Panc1 (cell line): ENCODE data around the gene MLLT3. TPM values are rescaled to one million over a fixed set of nuclear protein-coding genes. Genes with fewer than 3 reads are reported as not detected.

Source experiments
- ATAC-seq: fragments of 200-7000 bp; cut with Tn5 transposase; 2 replicates; pipeline ENCODE4 v1.9.1; 2020; ENCODE audit warnings: mild to moderate bottlenecking, moderate library complexity
- BruUV-seq: library from RNA; stranded (reverse); fragments of 400-500 nt; replicated peaks from 2 replicates; lab custom pipeline; 2021; lab: Mats Ljungman, UMichigan
- CTCF ChIA-PET: fragments of 300-600 bp; sonication (Branson Sonifier 250); formaldehyde crosslinking; loops from one replicate; lab custom pipeline; 2022; ENCODE audit warnings: antibody characterized with exemption; lab: Charles Lee
- POLR2A ChIA-PET: fragments of 300-600 bp; sonication (Branson Sonifier 250); formaldehyde crosslinking; loops from one replicate; lab custom pipeline; 2022; ENCODE audit warnings: antibody characterized with exemption; lab: Charles Lee
- DNase-seq: peaks from one replicate; pipeline ENCODE4 v3.0.0-alpha.2; 2010; ENCODE audit warnings: low read depth, low spot score
- H3K27ac ChIP-seq: 2 replicates; pipeline ENCODE4 v1.5.1; 2011; ENCODE audit warnings: mild to moderate bottlenecking, low read length, inconsistent platforms
- H3K27me3 ChIP-seq: fragments of 200-500 bp; sonication (Bioruptor generic); 2 replicates; pipeline ENCODE4 v1.6.0; 2014; ENCODE audit warnings: low read length, inconsistent platforms; ENCODE audit not compliant: control insufficient read depth, insufficient read depth
- H3K36me3 ChIP-seq: fragments of 200-500 bp; sonication (Bioruptor generic); 2 replicates; pipeline ENCODE4 v1.5.1; 2014; ENCODE audit warnings: inconsistent platforms, mild to moderate bottlenecking, low read length, moderate library complexity; ENCODE audit not compliant: control insufficient read depth, insufficient read depth
- H3K4me1 ChIP-seq: 2 replicates; pipeline ENCODE4 v1.5.1; 2011; ENCODE audit warnings: inconsistent platforms, mild to moderate bottlenecking, low read length, moderate library complexity; ENCODE audit not compliant: control insufficient read depth, insufficient read depth
- H3K4me3 ChIP-seq, 2 experiments: 2 replicates each; pipeline ENCODE4 v1.5.1; 2011 to 2012; ENCODE audit warnings: low read depth in 2 of 2, low read length in 2 of 2, mild to moderate bottlenecking in 2 of 2, inconsistent platforms in 1 of 2, moderate library complexity in 1 of 2
- H3K9me3 ChIP-seq: fragments of 200-500 bp; sonication (Bioruptor generic); 2 replicates; pipeline ENCODE4 v1.5.1; 2014; ENCODE audit warnings: low read depth, mild to moderate bottlenecking, inconsistent platforms, low read length, moderate library complexity; ENCODE audit not compliant: control insufficient read depth, insufficient read depth
- CTCF ChIP-seq: fragments of 450-650 bp; IDR thresholded peaks from 2 replicates; pipeline ENCODE4 v1.5.1; 2017; ENCODE audit warnings: mild to moderate bottlenecking
- POLR2AphosphoS5 ChIP-seq: IDR thresholded peaks from 2 replicates; pipeline ENCODE4 v1.6.1; 2012; ENCODE audit warnings: mild to moderate bottlenecking, low read depth, low read length, moderate library complexity
- REST ChIP-seq, 2 experiments: IDR thresholded peaks; 2 replicates each; pipeline ENCODE4 v1.6.1; 2011 to 2012; ENCODE audit warnings: low read depth in 2 of 2, control low read depth in 1 of 2, low read length in 1 of 2, mild to moderate bottlenecking in 1 of 2, moderate library complexity in 1 of 2; ENCODE audit not compliant: insufficient read depth in 1 of 2
- SIN3A ChIP-seq: IDR thresholded peaks from 2 replicates; pipeline ENCODE4 v1.6.1; 2012; ENCODE audit warnings: low read depth, mild to moderate bottlenecking, low read length, moderate library complexity, borderline replicate concordance; ENCODE audit not compliant: insufficient read depth
- TCF7L2 ChIP-seq: IDR thresholded peaks from 2 replicates; pipeline ENCODE4 v1.6.1; 2011; ENCODE audit warnings: mild to moderate bottlenecking, low read depth, low read length, inconsistent platforms
- in situ Hi-C: cut with HindIII; loops from 2 replicates; pipeline ENCODE4 v1.10.0; 2016; ENCODE audit warnings: low sequenced_read_pairs, low pct_unique_long_range_greater_than_20kb
- intact Hi-C: fragments of 100-400 bp; cut with micrococcal nuclease; formaldehyde crosslinking; loops from one replicate; pipeline ENCODE4 v1.10.0; 2022; ENCODE audit not compliant: unreplicated experiment
- total RNA-seq: library from RNA; stranded (reverse); gene quantifications from one replicate; pipeline ENCODE4 v1.2.1, GENCODE V29; 2021; ENCODE audit not compliant: unreplicated experiment

Gene MLLT3
- total RNA-seq, 1 experiment from 2014 or later = 0.49 TPM

- TF ChIP-seq POLR2AphosphoS5 = no peak
- TF ChIP-seq REST (IDR thresholded peaks at IDR 0.05; ENCODE audit: insufficient read depth in 1 of 2, low read depth in 2 of 2, low read length in 1 of 2) = no peak
- no peak for TF ChIP-seq TCF7L2
- TF ChIP-seq SIN3A = no peak
- intact Hi-C loops = no loop called here
- Histone ChIP-seq H3K4me1 (no peaks in the 10 kb centered on the region), H3K27ac (no peak overlapping the region), H3K27me3 (no peaks in the 10 kb centered on the region), H3K4me3 (no peak overlapping the region), H3K36me3 (no peaks in the 10 kb centered on the region), H3K9me3 (no peaks in the 10 kb centered on the region)
- no TSS peak for BruUV-seq
- in situ Hi-C loops = no loop called here
- ChIA-PET CTCF (no interaction called here), POLR2A (no interaction called here)
- no peak for ATAC-seq
- DNase-seq = no peak
Observed at GRCh38 chr9:20314981-20315380, 307.3 kb downstream of the MLLT3 start.

GRCh38 chr9:20313415-20313814 is 308.9 kb downstream of the MLLT3 start:
- in situ Hi-C loops (no loop called here), intact Hi-C loops (no loop called here)
- DNase-seq (no peak), ATAC-seq (no peak)
- no peaks in the 10 kb centered on the region for H3K4me1 ChIP-seq
- H3K9me3 ChIP-seq = no peaks in the 10 kb centered on the region
- TF ChIP-seq CTCF (no peak), REST (IDR thresholded peaks at IDR 0.05; ENCODE audit: insufficient read depth in 1 of 2, low read depth in 2 of 2, low read length in 1 of 2) (no peak), POLR2AphosphoS5 (no peak), SIN3A (no peak), TCF7L2 (no peak)
- H3K27ac ChIP-seq = no peak overlapping the region
- no TSS peak for BruUV-seq
- H3K4me3 ChIP-seq = no peak overlapping the region
- no peaks in the 10 kb centered on the region for H3K36me3 ChIP-seq
- H3K27me3 ChIP-seq = no peaks in the 10 kb centered on the region
- ChIA-PET CTCF (no interaction called here), POLR2A (no interaction called here)
